ENCODE results near the gene TIGIT. TPM values are rescaled to one million over a fixed set of nuclear protein-coding genes. Genes with fewer than 3 reads are reported as not detected.
A peak's percentile ranks its signal among the peaks of the same experiment; 100 is the strongest.

The TIGIT gene
- 2.5 and 4.6 TPM in 2 replicates for total RNA-seq
- total RNA-seq (2013): 1.2 TPM
- 1.3 and 2.5 TPM in 2 replicates for polyA plus RNA-seq
- 1.4 and 3.3 TPM in 2 replicates for polyA minus RNA-seq

GRCh38 chr3:114293838-114294535, at the start of gene TIGIT:
Gene TIGIT, plus strand, starts transcription at chr3:114294028. Its CDS starts 34 bp downstream, at chr3:114294062.
- TF ChIP-seq CTCF (IDR thresholded peaks at IDR 0.05) (no peak), EZH2 (IDR thresholded peaks at IDR 0.05; ENCODE audit: borderline replicate concordance, insufficient read depth, low read depth, low read length, poor library complexity, severe bottlenecking) (no peak)
- DNase-seq: no peak
- WGBS (ENCODE audit: insufficient coverage): 98% methylated on average over 7 of the region's 7 CpGs
- Histone ChIP-seq H3K27me3 (replicated peaks in 1 of 4; ENCODE audit: control extremely low read depth in 1 of 4, control insufficient read depth in 3 of 4, insufficient read depth in 4 of 4, low read length in 3 of 4) (no peaks in the 10 kb centered on the region), H3K4me3 (ENCODE audit: control extremely low read depth in 1 of 5, extremely low read depth in 1 of 5, insufficient read depth in 1 of 5, low read depth in 2 of 5, low read length in 4 of 5) (no peak within 1 kb of the TSS), H3K4me1 (ENCODE audit: control insufficient read depth in 2 of 2, insufficient read depth in 2 of 2, low read length in 2 of 2) (peaks cover 13 to 18% of the 10 kb centered on the region in 2 donors), H4K20me1 (ENCODE audit: control insufficient read depth, insufficient read depth, low read length, poor library complexity, severe bottlenecking) (no peaks in the 10 kb centered on the region), H3K4me2 (replicated peaks; ENCODE audit: low read depth, low read length, poor library complexity, severe bottlenecking) (no peak within 1 kb of the TSS), H3K36me3 (replicated peaks in 1 of 2; ENCODE audit: control extremely low read depth in 1 of 2, control insufficient read depth in 1 of 2, extremely low read depth in 1 of 2, insufficient read depth in 2 of 2, low read length in 1 of 2) (no peaks in the 10 kb centered on the region), H3K9ac (ENCODE audit: low read length) (no peak within 1 kb of the TSS), H3K79me2 (ENCODE audit: control insufficient read depth, insufficient read depth, low read length) (no peaks in the 10 kb centered on the region), H3K27ac (ENCODE audit: low read length in 2 of 2) (no peak within 1 kb of the TSS), H2AFZ (ENCODE audit: insufficient read depth, low read depth, low read length, poor library complexity, severe bottlenecking) (no peak within 1 kb of the TSS), H3K9me3 (ENCODE audit: control extremely low read depth in 1 of 3, control insufficient read depth in 2 of 3, insufficient read depth in 1 of 3, low read length in 2 of 3) (no peaks in the 10 kb centered on the region)
- intact Hi-C loops (cut with micrococcal nuclease): loop anchor here (5.0 to 10.0 kb wide), 3 partner anchors 462 to 853 kb away; partner anchors contain the start of gene ZBTB20
- Mint-ChIP-seq H3K27ac (peak within 1 kb of the TSS; percentile 50), H3K27me3 (no peaks in the 10 kb centered on the region), H3K4me3 (no peak within 1 kb of the TSS), H3K4me1 (peaks cover 27% of the 10 kb centered on the region), H3K9me3 (ENCODE audit: insufficient read depth) (no peaks in the 10 kb centered on the region)
- POLR2A ChIA-PET: no interaction called here
- no peak for ATAC-seq (ENCODE audit: low read depth)
- CTCF ChIA-PET: interaction anchor here (1.0 to 1.6 kb wide), 4 partner anchors 73 to 141 kb away, joined by 3 to 6 read pairs (median 4); no protein-coding TSS in a partner anchor

GRCh38 chr3:114252954-114253353, 40.9 kb upstream of the TIGIT start:
- H3K4me1 Mint-ChIP-seq: no peaks in the 10 kb centered on the region
- no peaks in the 10 kb centered on the region for H3K27me3 Mint-ChIP-seq
- H2AFZ ChIP-seq (ENCODE audit: insufficient read depth, low read depth, low read length, poor library complexity, severe bottlenecking): no peak overlapping the region
- H3K9me3 ChIP-seq (ENCODE audit: control extremely low read depth in 1 of 3, control insufficient read depth in 2 of 3, insufficient read depth in 1 of 3, low read length in 2 of 3): peaks cover 0 to 4% (median 0%) of the 10 kb centered on the region in 3 donors
- no peaks in the 10 kb centered on the region for H3K79me2 ChIP-seq (ENCODE audit: control insufficient read depth, insufficient read depth, low read length)
- ChIA-PET CTCF (no interaction called here), POLR2A (no interaction called here)
- H3K27ac Mint-ChIP-seq: no peak overlapping the region
- no peaks in the 10 kb centered on the region for H3K27me3 ChIP-seq (replicated peaks in 1 of 4; ENCODE audit: control extremely low read depth in 1 of 4, control insufficient read depth in 3 of 4, insufficient read depth in 4 of 4, low read length in 3 of 4)
- no peaks in the 10 kb centered on the region for H4K20me1 ChIP-seq (ENCODE audit: control insufficient read depth, insufficient read depth, low read length, poor library complexity, severe bottlenecking)
- no peak overlapping the region for H3K27ac ChIP-seq (ENCODE audit: low read length in 2 of 2)
- H3K36me3 ChIP-seq (replicated peaks in 1 of 2; ENCODE audit: control extremely low read depth in 1 of 2, control insufficient read depth in 1 of 2, extremely low read depth in 1 of 2, insufficient read depth in 2 of 2, low read length in 1 of 2): no peaks in the 10 kb centered on the region
- intact Hi-C loops (cut with micrococcal nuclease): no loop called here
- H3K4me3 ChIP-seq (ENCODE audit: control extremely low read depth in 1 of 5, extremely low read depth in 1 of 5, insufficient read depth in 1 of 5, low read depth in 2 of 5, low read length in 4 of 5): no peak overlapping the region
- H3K4me2 ChIP-seq (replicated peaks; ENCODE audit: low read depth, low read length, poor library complexity, severe bottlenecking): no peak overlapping the region
- no peak overlapping the region for H3K9ac ChIP-seq (ENCODE audit: low read length)
- ATAC-seq (ENCODE audit: low read depth) (no peak), DNase-seq (no peak)
- H3K4me1 ChIP-seq (ENCODE audit: control insufficient read depth in 2 of 2, insufficient read depth in 2 of 2, low read length in 2 of 2): no peaks in the 10 kb centered on the region
- TF ChIP-seq EZH2 (IDR thresholded peaks at IDR 0.05; ENCODE audit: borderline replicate concordance, insufficient read depth, low read depth, low read length, poor library complexity, severe bottlenecking): no peak
- no peak for TF ChIP-seq CTCF (IDR thresholded peaks at IDR 0.05)
- peaks cover 5% of the 10 kb centered on the region for H3K9me3 Mint-ChIP-seq (ENCODE audit: insufficient read depth)
- no peak overlapping the region for H3K4me3 Mint-ChIP-seq
- whole genome bisulfite sequencing (ENCODE audit: insufficient coverage): no CpG with 5 or more reads among the region's 1 CpG
